Activated naive CD8-positive, alpha-beta T cell treated with anti-CD3 and anti-CD28 coated beads for 36 hours (primary cell): ENCODE data around the gene USF3. TPM values are rescaled to one million over a fixed set of nuclear protein-coding genes. Genes with fewer than 3 reads are reported as not detected.

Source experiments
- DNase-seq: peaks from one replicate; pipeline ENCODE4 v3.0.0; 2021
- H3K27ac Mint-ChIP-seq: one replicate; pipeline ENCODE4 v1.8.0; 2022; ENCODE audit warnings: mild to moderate bottlenecking, moderate library complexity, mixed read lengths
- H3K27me3 Mint-ChIP-seq: one replicate; pipeline ENCODE4 v1.8.0; 2022; ENCODE audit warnings: mild to moderate bottlenecking, mixed read lengths
- H3K36me3 Mint-ChIP-seq: one replicate; pipeline ENCODE4 v1.8.0; 2021; ENCODE audit warnings: mild to moderate bottlenecking, mixed read lengths
- H3K4me1 Mint-ChIP-seq: one replicate; pipeline ENCODE4 v1.8.0; 2021; ENCODE audit warnings: mixed read lengths
- H3K4me3 Mint-ChIP-seq: one replicate; pipeline ENCODE4 v1.8.0; 2022; ENCODE audit warnings: mild to moderate bottlenecking, moderate library complexity, mixed read lengths
- H3K9me3 Mint-ChIP-seq: one replicate; pipeline ENCODE4 v1.8.0; 2022; ENCODE audit warnings: mixed read lengths
- total RNA-seq, 2 experiments: library from RNA; stranded (reverse); gene quantifications; one replicate each; pipeline ENCODE4 v1.2.3, GENCODE V29; 2021

USF3 gene
- total RNA-seq: 10 to 100 TPM; 13.5 to 13.6 TPM

- Mint-ChIP-seq H3K4me3 (peak within 1 kb of the TSS; percentile 100), H3K9me3 (no peaks in the 10 kb centered on the region), H3K4me1 (peaks cover 32% of the 10 kb centered on the region), H3K27me3 (no peaks in the 10 kb centered on the region), H3K36me3 (peaks cover 2% of the 10 kb centered on the region), H3K27ac (peak within 1 kb of the TSS; percentile 99)
- DNase-seq: peak; percentile 89
These were observed at the start of gene USF3 for GRCh38 chr3:113695786-113696645. TSS of gene USF3 (minus strand) at chr3:113696642. CDS start at chr3:113674878, 21,764 bp downstream.

DNA sequence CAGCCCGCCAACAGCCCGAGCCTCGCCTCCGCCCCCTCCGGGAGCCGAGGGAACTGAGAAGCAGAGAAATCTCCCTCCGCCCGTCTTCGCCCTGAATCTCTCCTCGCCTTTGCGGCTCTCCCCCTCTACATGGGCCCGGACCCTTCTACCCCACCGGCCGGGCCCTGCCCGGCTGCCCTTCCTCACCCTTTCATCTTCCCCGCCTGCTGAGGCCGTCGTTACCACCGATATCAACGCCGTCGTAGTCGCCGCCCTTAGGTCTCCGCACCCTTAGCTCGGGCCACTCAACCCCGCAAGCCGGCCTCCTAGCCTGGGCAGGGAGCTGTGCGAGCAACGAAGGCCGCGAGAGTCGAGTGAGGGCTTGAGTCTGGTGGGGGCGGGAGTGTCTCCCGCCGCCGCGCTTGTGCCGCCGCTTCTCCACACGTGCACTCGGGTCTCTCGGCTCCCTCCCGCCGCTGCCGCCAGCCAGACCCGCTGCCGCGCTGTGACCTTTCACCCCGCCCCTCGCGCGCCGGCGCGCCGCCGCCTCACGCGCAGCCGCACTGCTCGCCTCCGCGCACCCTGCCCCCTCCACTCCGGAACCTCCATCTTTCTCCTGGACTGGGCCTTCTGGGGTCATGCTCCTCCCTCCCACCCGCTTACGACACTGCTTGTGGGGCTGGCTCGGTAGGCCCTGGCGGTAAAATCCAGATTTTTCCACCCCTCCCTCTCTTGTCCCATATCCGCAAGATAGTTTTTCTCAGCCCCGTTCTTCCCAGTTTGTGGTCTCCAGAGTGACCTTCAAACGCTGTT, 49.5 kb upstream of the USF3 start, which contains the start of gene NAA50:
NAA50 (minus strand) TSS at position 494 of the 792 bp plus-strand sequence; CDS start at position 194, 300 bp downstream.
- H3K4me3 Mint-ChIP-seq: peak within 1 kb of the TSS; percentile 88
- H3K27ac Mint-ChIP-seq: peak within 1 kb of the TSS; percentile 100
- no peaks in the 10 kb centered on the region for H3K9me3 Mint-ChIP-seq
- peaks cover 66% of the 10 kb centered on the region for H3K4me1 Mint-ChIP-seq
- H3K36me3 Mint-ChIP-seq: peaks cover 25% of the 10 kb centered on the region
- DNase-seq: peak; percentile 91
- H3K27me3 Mint-ChIP-seq: peaks cover 4% of the 10 kb centered on the region

GRCh38 chr3:113744941-113745755, 48.7 kb upstream of the USF3 start:
- peaks cover 27% of the 10 kb centered on the region for H3K36me3 Mint-ChIP-seq
- H3K4me3 Mint-ChIP-seq: peak overlapping the region; percentile 88
- H3K4me1 Mint-ChIP-seq: peaks cover 70% of the 10 kb centered on the region

DNA sequence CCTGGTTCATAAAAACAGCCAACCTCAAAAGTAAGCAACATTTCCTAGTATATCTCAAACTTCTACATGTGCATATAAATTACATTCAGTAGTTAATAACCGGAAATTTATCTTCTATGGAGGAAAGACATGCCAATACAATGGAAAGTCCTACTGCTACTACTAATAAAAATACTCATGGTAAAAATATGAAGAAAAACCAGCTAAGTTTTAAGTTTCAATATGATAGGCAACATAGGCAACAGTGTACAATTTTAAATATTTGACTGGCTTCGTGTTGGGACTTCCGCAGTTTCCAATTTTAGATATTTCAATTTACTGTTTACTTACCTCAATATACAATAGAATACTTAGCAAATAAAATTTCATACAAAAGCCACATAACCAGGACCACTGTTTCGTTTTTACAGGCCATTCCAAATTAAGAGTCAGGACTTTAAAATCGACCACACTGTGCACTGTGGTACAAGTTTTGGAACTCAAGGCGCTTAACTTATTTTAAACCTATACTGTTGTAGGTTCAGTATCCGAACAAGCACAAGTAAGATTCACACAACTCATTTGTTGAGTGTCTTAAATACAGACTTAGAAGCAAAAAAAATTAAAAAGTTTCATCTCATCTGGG, 46.7 kb upstream of the USF3 start:
- DNase-seq: no peak
- no peak overlapping the region for H3K27ac Mint-ChIP-seq
- H3K4me3 Mint-ChIP-seq: peak overlapping the region; percentile 88
- H3K36me3 Mint-ChIP-seq: peaks cover 27% of the 10 kb centered on the region
- H3K4me1 Mint-ChIP-seq: peaks cover 54% of the 10 kb centered on the region
- peaks cover 4% of the 10 kb centered on the region for H3K27me3 Mint-ChIP-seq
- H3K9me3 Mint-ChIP-seq: no peaks in the 10 kb centered on the region

More at GRCh38 chr3:113744941-113745755, 48.7 kb upstream of the USF3 start:
- Mint-ChIP-seq H3K27ac (peak overlapping the region; percentile 100), H3K27me3 (peaks cover 4% of the 10 kb centered on the region), H3K9me3 (no peaks in the 10 kb centered on the region)
- DNase-seq: peak; percentile 71

DNA sequence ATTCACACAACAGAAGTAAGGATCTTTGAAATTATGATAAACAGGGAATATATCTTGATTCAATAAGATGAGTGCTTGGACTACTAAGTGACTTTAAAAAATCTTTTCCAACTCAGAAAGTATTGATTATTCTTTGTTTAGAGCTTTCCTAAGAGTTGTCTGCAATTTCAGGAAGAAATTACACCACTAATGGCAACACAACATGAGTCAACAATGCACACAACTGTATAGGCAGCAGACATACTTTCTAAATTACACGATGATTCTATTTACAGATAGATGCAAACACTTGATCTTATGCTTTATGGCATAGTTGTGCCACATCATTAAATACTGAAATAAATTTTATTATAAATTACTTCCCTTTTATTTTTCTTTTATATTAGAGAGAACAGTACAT, 45.2 kb upstream of the USF3 start:
- H3K9me3 Mint-ChIP-seq: no peaks in the 10 kb centered on the region
- H3K36me3 Mint-ChIP-seq: peaks cover 27% of the 10 kb centered on the region
- peaks cover 4% of the 10 kb centered on the region for H3K27me3 Mint-ChIP-seq
- no peak overlapping the region for H3K27ac Mint-ChIP-seq
- peaks cover 61% of the 10 kb centered on the region for H3K4me1 Mint-ChIP-seq
- no peak for DNase-seq
- no peak overlapping the region for H3K4me3 Mint-ChIP-seq

- Mint-ChIP-seq H3K4me3 (no peak overlapping the region), H3K27me3 (no peaks in the 10 kb centered on the region), H3K36me3 (peaks cover 25% of the 10 kb centered on the region), H3K27ac (no peak overlapping the region), H3K4me1 (peaks cover 58% of the 10 kb centered on the region), H3K9me3 (no peaks in the 10 kb centered on the region)
- no peak for DNase-seq
These were observed 44.6 kb upstream of the USF3 start for GRCh38 chr3:113741086-113741485.

GRCh38 chr3:113736548-113737089, 40.2 kb upstream of the USF3 start:
- Mint-ChIP-seq H3K9me3 (no peaks in the 10 kb centered on the region), H3K27ac (peak overlapping the region; percentile 62), H3K4me1 (peaks cover 49% of the 10 kb centered on the region), H3K4me3 (no peak overlapping the region), H3K27me3 (no peaks in the 10 kb centered on the region), H3K36me3 (peaks cover 18% of the 10 kb centered on the region)
- no peak for DNase-seq

GRCh38 chr3:113731694-113732093, 35.3 kb upstream of the USF3 start:
- Mint-ChIP-seq H3K27me3 (no peaks in the 10 kb centered on the region), H3K4me3 (no peak overlapping the region), H3K36me3 (peaks cover 28% of the 10 kb centered on the region), H3K27ac (no peak overlapping the region), H3K9me3 (no peaks in the 10 kb centered on the region), H3K4me1 (peaks cover 32% of the 10 kb centered on the region)
- no peak for DNase-seq

DNA sequence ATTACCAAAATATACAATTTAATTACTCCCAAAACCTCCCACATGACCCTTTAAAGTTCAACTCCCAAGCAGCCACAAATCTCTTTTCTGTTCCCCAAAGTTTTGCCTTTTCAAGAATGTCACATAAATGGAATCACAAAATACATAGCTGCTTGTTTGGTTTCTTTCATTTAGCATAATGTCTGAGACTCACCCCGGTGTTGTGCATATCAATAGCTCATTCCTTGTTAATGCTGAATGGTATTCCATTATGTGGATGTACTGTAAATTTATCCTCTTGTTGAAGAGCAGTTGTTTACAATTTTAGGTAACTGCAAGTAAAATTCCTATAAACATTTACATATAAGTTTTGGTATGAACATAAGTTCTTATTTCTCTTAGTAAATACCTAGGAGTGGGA, 34.1 kb upstream of the USF3 start:
- H3K27ac Mint-ChIP-seq: no peak overlapping the region
- H3K27me3 Mint-ChIP-seq: no peaks in the 10 kb centered on the region
- no peak for DNase-seq
- peaks cover 32% of the 10 kb centered on the region for H3K4me1 Mint-ChIP-seq
- H3K9me3 Mint-ChIP-seq: no peaks in the 10 kb centered on the region
- peaks cover 24% of the 10 kb centered on the region for H3K36me3 Mint-ChIP-seq
- H3K4me3 Mint-ChIP-seq: no peak overlapping the region

DNA sequence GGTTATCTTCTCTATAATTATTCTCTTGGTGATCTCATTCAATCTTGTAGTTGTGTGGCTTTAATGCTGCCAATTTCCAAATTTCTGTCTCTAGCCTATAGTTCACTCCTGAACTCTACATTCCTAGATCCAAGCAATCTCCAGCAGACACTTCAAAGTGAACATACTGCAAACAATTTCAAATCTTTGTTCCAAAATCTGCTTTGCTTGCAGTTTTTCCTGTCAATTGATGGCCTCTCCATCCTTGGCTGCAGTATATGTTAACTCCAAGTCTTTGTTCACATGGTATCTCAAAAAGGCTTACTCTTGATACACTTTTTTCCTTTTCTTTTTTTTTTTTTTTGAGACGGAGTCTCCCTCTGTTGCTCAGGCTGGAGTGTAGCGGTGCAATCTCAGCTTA, 32.2 kb upstream of the USF3 start:
- peaks cover 22% of the 10 kb centered on the region for H3K36me3 Mint-ChIP-seq
- H3K4me1 Mint-ChIP-seq: peaks cover 30% of the 10 kb centered on the region
- H3K27me3 Mint-ChIP-seq: no peaks in the 10 kb centered on the region
- H3K9me3 Mint-ChIP-seq: no peaks in the 10 kb centered on the region
- H3K4me3 Mint-ChIP-seq: no peak overlapping the region
- no peak overlapping the region for H3K27ac Mint-ChIP-seq
- no peak for DNase-seq

DNA sequence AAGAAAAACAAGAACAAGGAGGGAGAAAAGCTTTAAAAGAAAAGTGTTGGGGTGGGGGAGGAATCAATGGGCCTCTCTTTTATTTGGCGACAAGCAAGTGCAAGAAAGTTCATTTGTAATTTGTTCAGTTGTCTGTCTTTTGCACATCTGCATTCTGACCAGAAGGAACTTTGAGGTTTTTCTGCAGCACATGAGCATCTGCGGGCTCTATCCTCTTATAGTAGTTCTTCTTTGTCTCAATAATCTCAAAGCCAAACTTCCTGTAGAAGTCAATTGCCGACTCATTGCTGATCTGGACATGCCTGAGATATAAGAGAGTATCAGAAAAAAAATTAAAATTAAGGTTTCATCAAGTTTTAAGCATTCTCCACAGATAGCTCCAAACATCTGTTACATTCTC, 25.2 kb upstream of the USF3 start:
- H3K36me3 Mint-ChIP-seq: peaks cover 31% of the 10 kb centered on the region
- no peaks in the 10 kb centered on the region for H3K9me3 Mint-ChIP-seq
- DNase-seq: no peak
- peaks cover 20% of the 10 kb centered on the region for H3K4me1 Mint-ChIP-seq
- H3K4me3 Mint-ChIP-seq: no peak overlapping the region
- H3K27ac Mint-ChIP-seq: no peak overlapping the region
- no peaks in the 10 kb centered on the region for H3K27me3 Mint-ChIP-seq

GRCh38 chr3:113719758-113720157, 23.3 kb upstream of the USF3 start:
- Mint-ChIP-seq H3K9me3 (no peaks in the 10 kb centered on the region), H3K27me3 (no peaks in the 10 kb centered on the region), H3K4me3 (no peak overlapping the region), H3K4me1 (peaks cover 17% of the 10 kb centered on the region), H3K36me3 (peaks cover 35% of the 10 kb centered on the region), H3K27ac (no peak overlapping the region)
- DNase-seq: no peak

DNA sequence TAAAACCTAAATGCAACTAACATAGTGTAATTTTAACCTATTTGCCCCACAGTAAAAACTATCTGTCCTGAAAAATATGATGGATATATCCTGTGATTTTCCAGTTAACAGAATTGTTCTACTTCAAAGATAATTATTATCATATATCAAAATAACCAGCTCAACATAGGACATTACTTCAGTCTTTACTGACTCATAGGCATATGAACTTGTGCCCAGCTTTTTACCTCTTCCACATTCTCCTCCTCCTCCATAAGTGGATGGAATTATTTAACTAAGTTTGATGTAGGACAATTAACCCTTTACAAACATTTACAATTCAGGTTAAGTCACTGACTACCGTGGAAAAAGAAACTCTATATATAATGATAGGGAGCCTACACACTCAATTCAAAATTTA, 22.9 kb upstream of the USF3 start:
- Mint-ChIP-seq H3K4me1 (peaks cover 15% of the 10 kb centered on the region), H3K27me3 (no peaks in the 10 kb centered on the region), H3K27ac (no peak overlapping the region), H3K36me3 (peaks cover 33% of the 10 kb centered on the region), H3K9me3 (no peaks in the 10 kb centered on the region), H3K4me3 (no peak overlapping the region)
- DNase-seq: no peak

DNA sequence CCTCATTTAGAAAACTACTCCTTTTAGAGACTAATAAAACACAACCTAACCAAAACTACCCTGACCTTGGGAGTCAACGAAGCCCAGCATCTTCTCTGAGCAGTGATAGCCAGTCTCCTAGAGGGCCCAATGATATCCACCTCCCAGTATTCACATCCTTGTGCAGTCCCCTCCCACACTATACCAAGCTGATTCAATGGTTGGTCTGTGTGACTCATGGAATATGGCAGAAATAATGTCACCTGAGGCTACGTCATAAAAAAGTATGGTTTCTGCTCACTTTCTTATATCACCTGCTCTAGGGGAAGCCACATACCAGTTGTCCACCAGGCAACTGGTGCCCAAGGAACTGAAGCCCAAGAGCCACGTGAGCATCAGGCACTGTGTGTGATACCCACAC, 21.4 kb upstream of the USF3 start:
- Mint-ChIP-seq H3K27ac (peak overlapping the region; percentile 80), H3K36me3 (peaks cover 31% of the 10 kb centered on the region), H3K4me1 (peaks cover 13% of the 10 kb centered on the region), H3K27me3 (no peaks in the 10 kb centered on the region), H3K4me3 (no peak overlapping the region), H3K9me3 (no peaks in the 10 kb centered on the region)
- no peak for DNase-seq
